Peyer's patch (tissue), 4 donors: ENCODE data around the gene SCAF4. TPM values are rescaled to one million over a fixed set of nuclear protein-coding genes. Genes with fewer than 3 reads are reported as not detected.

Experiments used
- DNase-seq, 3 donors: peaks; one replicate each; pipeline ENCODE4 v3.0.0-alpha.2; 2017 to 2019
- H3K27ac ChIP-seq, 4 donors: fragments of 200-600 bp; sonication (generic); one replicate each; pipeline ENCODE4 v1.5.1; 2016 to 2019
- H3K27me3 ChIP-seq, 2 donors: fragments of 200-600 bp; sonication (generic); one replicate each; pipeline ENCODE4 v1.5.1; 2019
- H3K36me3 ChIP-seq, 3 donors: fragments of 200-600 bp; sonication (generic); one replicate each; pipeline ENCODE4 v1.5.1; 2016 to 2019
- H3K4me1 ChIP-seq, 4 donors: fragments of 200-600 bp; sonication (generic); one replicate each; pipeline ENCODE4 v1.5.1; 2016 to 2019
- H3K4me3 ChIP-seq, 4 donors: fragments of 200-600 bp; sonication (generic); 1 replicate in 3 of 4; 2 replicates in 1 of 4; pipeline ENCODE4 v1.5.1; 2016 to 2019; ENCODE audit warnings: mild to moderate bottlenecking in 1 of 4
- H3K9me3 ChIP-seq, 4 donors: fragments of 200-600 bp; sonication (generic); one replicate each; pipeline ENCODE4 v1.5.1; 2016 to 2019; ENCODE audit warnings: mild to moderate bottlenecking in 1 of 4
- CTCF ChIP-seq, 6 experiments: fragments of 450-650 bp in 4 of 6; fragments of 200-600 bp in 2 of 6; sonication (generic) in 1 of 6; IDR thresholded peaks; one replicate each; pipeline ENCODE4 v1.5.1; 2017 to 2019; ENCODE audit warnings: antibody characterized with exemption in 6 of 6, mild to moderate bottlenecking in 3 of 6, moderate library complexity in 1 of 6
- POLR2A ChIP-seq, 2 donors: fragments of 450-650 bp; IDR thresholded peaks; one replicate each; pipeline ENCODE4 v1.5.1; 2017; ENCODE audit warnings: antibody characterized with exemption in 2 of 2, mild to moderate bottlenecking in 2 of 2, moderate library complexity in 2 of 2
- total RNA-seq, 4 donors: library from RNA; depleted of rRNA; stranded (reverse); fragments of >200 nt; gene quantifications; one replicate each; pipeline ENCODE4 v1.1.0, GENCODE V29; 2016

Gene SCAF4
- total RNA-seq, 4 donors from 2014 or later, result 26.4 to 33.1 (median 30.2) TPM

DNA sequence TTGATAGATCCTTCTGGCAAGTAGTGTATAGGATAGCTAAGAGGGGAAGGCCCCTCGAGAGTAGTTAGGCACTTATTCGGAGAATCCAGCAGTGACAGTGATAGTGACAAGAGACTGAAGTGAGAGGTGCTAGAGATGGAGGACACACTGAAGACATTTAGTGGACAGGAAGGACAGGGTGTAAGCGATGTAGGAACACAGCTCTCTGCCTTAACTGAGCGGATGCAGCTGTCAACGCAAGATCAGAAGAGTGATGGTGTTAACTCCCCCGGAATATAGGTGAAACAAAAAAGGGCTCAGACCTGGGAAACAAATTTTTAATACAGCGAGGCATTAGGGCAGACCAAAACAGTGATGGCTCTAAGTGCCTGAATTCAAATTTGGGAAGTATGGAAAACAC lies 56.6 kb downstream of the SCAF4 start:
- peaks cover 0 to 23% (median 0%) of the 10 kb centered on the region in 3 donors for H3K36me3 ChIP-seq
- H3K27ac ChIP-seq, result no peak overlapping the region
- no peaks in the 10 kb centered on the region for H3K27me3 ChIP-seq
- no peak overlapping the region for H3K4me3 ChIP-seq
- no peaks in the 10 kb centered on the region for H3K4me1 ChIP-seq
- H3K9me3 ChIP-seq, result no peaks in the 10 kb centered on the region
- TF ChIP-seq POLR2A (IDR thresholded peaks at IDR 0.05) (no peak), CTCF (IDR thresholded peaks at IDR 0.05) (no peak)
- no peak for DNase-seq

DNA sequence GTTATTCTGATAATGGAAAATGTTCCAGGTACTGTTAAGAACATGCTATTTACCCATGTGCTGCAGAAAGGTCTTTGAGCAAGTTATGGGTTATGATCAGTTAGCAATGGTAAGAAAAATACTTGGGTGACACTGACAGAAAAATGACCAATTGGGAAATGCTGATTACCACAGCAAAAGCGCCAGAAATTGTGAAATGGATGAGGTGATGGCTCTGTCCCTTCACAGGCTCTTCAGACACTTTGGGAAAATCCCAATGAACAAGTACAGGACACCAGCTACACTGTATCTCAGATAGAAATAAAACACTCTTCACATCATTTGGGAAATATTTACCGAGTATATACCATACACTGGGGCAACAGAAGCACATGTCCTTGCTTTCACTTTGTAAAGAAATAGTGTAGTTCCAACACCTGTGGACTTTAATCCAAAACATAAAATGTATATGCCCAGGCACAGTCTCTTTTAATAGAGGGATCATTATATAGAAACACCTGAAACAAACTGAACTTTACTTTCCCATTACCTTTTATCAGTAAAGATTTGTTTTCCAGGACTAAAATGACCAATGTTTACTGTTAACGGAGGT lies 58.5 kb downstream of the SCAF4 start:
- Histone ChIP-seq H3K36me3 (peaks cover 0 to 23% (median 0%) of the 10 kb centered on the region in 3 donors), H3K4me3 (no peak overlapping the region), H3K27me3 (no peaks in the 10 kb centered on the region), H3K27ac (no peak overlapping the region), H3K9me3 (no peaks in the 10 kb centered on the region), H3K4me1 (no peaks in the 10 kb centered on the region)
- TF ChIP-seq CTCF (IDR thresholded peaks at IDR 0.05) (no peak), POLR2A (IDR thresholded peaks at IDR 0.05) (no peak)
- DNase-seq, result no peak

DNA sequence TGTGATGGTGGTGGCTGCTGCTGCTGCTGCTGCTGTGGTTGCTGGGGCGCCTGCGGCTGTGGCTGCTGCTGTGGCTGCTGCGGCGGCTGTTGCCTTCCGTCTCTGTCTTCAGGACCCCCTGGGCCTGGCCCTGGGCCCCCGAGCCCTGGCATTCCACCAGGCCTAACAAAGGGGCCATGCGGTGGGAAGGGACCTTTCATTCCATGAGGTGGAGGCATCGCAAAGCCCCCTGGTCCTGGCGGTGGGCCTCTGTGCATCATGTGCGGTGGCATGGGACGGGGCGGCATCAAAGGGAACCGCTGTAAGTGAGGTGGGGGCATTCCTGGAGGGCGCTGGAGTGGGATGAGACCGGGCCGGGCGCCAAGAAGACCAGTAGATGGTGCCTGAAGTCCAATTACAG lies 60.0 kb downstream of the SCAF4 start:
- no peak overlapping the region for H3K4me3 ChIP-seq
- H3K27ac ChIP-seq, result no peak overlapping the region
- no peaks in the 10 kb centered on the region for H3K4me1 ChIP-seq
- H3K36me3 ChIP-seq, result peaks cover 0 to 36% (median 0%) of the 10 kb centered on the region in 3 donors
- H3K9me3 ChIP-seq, result no peaks in the 10 kb centered on the region
- TF ChIP-seq POLR2A (IDR thresholded peaks at IDR 0.05) (no peak), CTCF (IDR thresholded peaks at IDR 0.05) (no peak)
- no peaks in the 10 kb centered on the region for H3K27me3 ChIP-seq
- DNase-seq, result no peak

GRCh38 chr21:31671146-31671716 lies 60.7 kb downstream of the SCAF4 start:
- no peak for DNase-seq
- H3K27me3 ChIP-seq, result no peaks in the 10 kb centered on the region
- no peaks in the 10 kb centered on the region for H3K4me1 ChIP-seq
- peaks cover 0 to 42% (median 0%) of the 10 kb centered on the region in 3 donors for H3K36me3 ChIP-seq
- no peaks in the 10 kb centered on the region for H3K9me3 ChIP-seq
- H3K27ac ChIP-seq, result no peak overlapping the region
- H3K4me3 ChIP-seq, result no peak overlapping the region
- TF ChIP-seq CTCF (IDR thresholded peaks at IDR 0.05) (no peak), POLR2A (IDR thresholded peaks at IDR 0.05) (no peak)

GRCh38 chr21:31670070-31670469 lies 61.8 kb downstream of the SCAF4 start:
- Histone ChIP-seq H3K27ac (no peak overlapping the region), H3K4me1 (peaks cover 0 to 1% (median 0%) of the 10 kb centered on the region in 4 donors), H3K36me3 (peaks cover 0 to 51% (median 0%) of the 10 kb centered on the region in 3 donors), H3K9me3 (no peaks in the 10 kb centered on the region), H3K27me3 (no peaks in the 10 kb centered on the region), H3K4me3 (no peak overlapping the region)
- TF ChIP-seq CTCF (IDR thresholded peaks at IDR 0.05), result no peak
- TF ChIP-seq POLR2A (IDR thresholded peaks at IDR 0.05), result no peak
- DNase-seq, result no peak
